Measurements from ENCODE around the gene CRIP2. TPM values are rescaled to one million over a fixed set of nuclear protein-coding genes. Genes with fewer than 3 reads are reported as not detected.

The CRIP2 gene
- total and polyA plus RNA-seq, 4 donors = 4.3 to 40.0 (median 20.7) TPM

- H3K27me3 ChIP-seq (ENCODE audit: control insufficient read depth in 4 of 4, insufficient read depth in 4 of 4, low read length in 3 of 4) = no peaks in the 10 kb centered on the region
These were observed 44.1 kb upstream of the CRIP2 start for GRCh38 chr14:105430565-105430964.

GRCh38 chr14:105431256-105431655, 43.4 kb upstream of the CRIP2 start:
- H3K4me3 ChIP-seq (ENCODE audit: low read depth in 1 of 3, low read length in 3 of 3) = no peak overlapping the region
- peak overlapping the region; percentile 86 to 88 for H3K27ac ChIP-seq (ENCODE audit: low read depth in 1 of 2, low read length in 2 of 2)
- DNase-seq (ENCODE audit: low spot score) = no peak
- TF ChIP-seq, protein P1, sequence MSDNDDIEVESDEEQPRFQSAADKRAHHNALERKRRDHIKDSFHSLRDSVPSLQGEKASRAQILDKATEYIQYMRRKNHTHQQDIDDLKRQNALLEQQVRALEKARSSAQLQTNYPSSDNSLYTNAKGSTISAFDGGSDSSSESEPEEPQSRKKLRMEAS (IDR thresholded peaks at IDR 0.05) = no peak
- TF ChIP-seq, protein P2, sequence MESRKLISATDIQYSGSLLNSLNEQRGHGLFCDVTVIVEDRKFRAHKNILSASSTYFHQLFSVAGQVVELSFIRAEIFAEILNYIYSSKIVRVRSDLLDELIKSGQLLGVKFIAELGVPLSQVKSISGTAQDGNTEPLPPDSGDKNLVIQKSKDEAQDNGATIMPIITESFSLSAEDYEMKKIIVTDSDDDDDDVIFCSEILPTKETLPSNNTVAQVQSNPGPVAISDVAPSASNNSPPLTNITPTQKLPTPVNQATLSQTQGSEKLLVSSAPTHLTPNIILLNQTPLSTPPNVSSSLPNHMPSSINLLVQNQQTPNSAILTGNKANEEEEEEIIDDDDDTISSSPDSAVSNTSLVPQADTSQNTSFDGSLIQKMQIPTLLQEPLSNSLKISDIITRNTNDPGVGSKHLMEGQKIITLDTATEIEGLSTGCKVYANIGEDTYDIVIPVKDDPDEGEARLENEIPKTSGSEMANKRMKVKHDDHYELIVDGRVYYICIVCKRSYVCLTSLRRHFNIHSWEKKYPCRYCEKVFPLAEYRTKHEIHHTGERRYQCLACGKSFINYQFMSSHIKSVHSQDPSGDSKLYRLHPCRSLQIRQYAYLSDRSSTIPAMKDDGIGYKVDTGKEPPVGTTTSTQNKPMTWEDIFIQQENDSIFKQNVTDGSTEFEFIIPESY (IDR thresholded peaks at IDR 0.05) = no peak
- TF ChIP-seq RXRA (IDR thresholded peaks at IDR 0.05) = no peak
- TF ChIP-seq TAF1 (conservative IDR thresholded peaks at IDR 0.05) = no peak
- no peak for TF ChIP-seq HNF4A (conservative IDR thresholded peaks at IDR 0.05)
- TF ChIP-seq NR2F2 (IDR thresholded peaks at IDR 0.05) = no peak
- no peak for TF ChIP-seq JUND (IDR thresholded peaks at IDR 0.05)
- no peak for TF ChIP-seq EGR1 (IDR thresholded peaks at IDR 0.05; ENCODE audit: low read depth in 2 of 2)
- H3K9me3 ChIP-seq (ENCODE audit: control insufficient read depth in 4 of 4, low read length in 3 of 4) = no peaks in the 10 kb centered on the region
- WGBS = 76% methylated on average over 1 of the region's 1 CpG
- no peaks in the 10 kb centered on the region for H3K27me3 ChIP-seq (ENCODE audit: control insufficient read depth in 4 of 4, insufficient read depth in 4 of 4, low read length in 3 of 4)
- peaks cover 0 to 4% (median under 1%) of the 10 kb centered on the region in 4 donors for H3K36me3 ChIP-seq (ENCODE audit: control insufficient read depth in 4 of 4, insufficient read depth in 3 of 4, low read depth in 1 of 4, low read length in 3 of 4)
- peak overlapping the region in 1 of 2 donors; percentile 72 for H3K9ac ChIP-seq (ENCODE audit: low read depth in 1 of 2, low read length in 2 of 2)
- H3K4me1 ChIP-seq (ENCODE audit: control insufficient read depth in 4 of 4, insufficient read depth in 4 of 4, low read length in 3 of 4) = peaks cover 8 to 26% (median 16%) of the 10 kb centered on the region in 4 donors

More at GRCh38 chr14:105430565-105430964, 44.1 kb upstream of the CRIP2 start:
- Histone ChIP-seq H3K9ac (ENCODE audit: low read depth in 1 of 2, low read length in 2 of 2) (no peak overlapping the region), H3K4me1 (ENCODE audit: control insufficient read depth in 4 of 4, insufficient read depth in 4 of 4, low read length in 3 of 4) (peaks cover 8 to 26% (median 16%) of the 10 kb centered on the region in 4 donors), H3K36me3 (ENCODE audit: control insufficient read depth in 4 of 4, insufficient read depth in 3 of 4, low read depth in 1 of 4, low read length in 3 of 4) (peaks cover 0 to 4% (median under 1%) of the 10 kb centered on the region in 4 donors), H3K4me3 (ENCODE audit: low read depth in 1 of 3, low read length in 3 of 3) (no peak overlapping the region), H3K27ac (ENCODE audit: low read depth in 1 of 2, low read length in 2 of 2) (peak overlapping the region; percentile 86 to 88), H3K9me3 (ENCODE audit: control insufficient read depth in 4 of 4, low read length in 3 of 4) (no peaks in the 10 kb centered on the region)
- TF ChIP-seq, protein P3, sequence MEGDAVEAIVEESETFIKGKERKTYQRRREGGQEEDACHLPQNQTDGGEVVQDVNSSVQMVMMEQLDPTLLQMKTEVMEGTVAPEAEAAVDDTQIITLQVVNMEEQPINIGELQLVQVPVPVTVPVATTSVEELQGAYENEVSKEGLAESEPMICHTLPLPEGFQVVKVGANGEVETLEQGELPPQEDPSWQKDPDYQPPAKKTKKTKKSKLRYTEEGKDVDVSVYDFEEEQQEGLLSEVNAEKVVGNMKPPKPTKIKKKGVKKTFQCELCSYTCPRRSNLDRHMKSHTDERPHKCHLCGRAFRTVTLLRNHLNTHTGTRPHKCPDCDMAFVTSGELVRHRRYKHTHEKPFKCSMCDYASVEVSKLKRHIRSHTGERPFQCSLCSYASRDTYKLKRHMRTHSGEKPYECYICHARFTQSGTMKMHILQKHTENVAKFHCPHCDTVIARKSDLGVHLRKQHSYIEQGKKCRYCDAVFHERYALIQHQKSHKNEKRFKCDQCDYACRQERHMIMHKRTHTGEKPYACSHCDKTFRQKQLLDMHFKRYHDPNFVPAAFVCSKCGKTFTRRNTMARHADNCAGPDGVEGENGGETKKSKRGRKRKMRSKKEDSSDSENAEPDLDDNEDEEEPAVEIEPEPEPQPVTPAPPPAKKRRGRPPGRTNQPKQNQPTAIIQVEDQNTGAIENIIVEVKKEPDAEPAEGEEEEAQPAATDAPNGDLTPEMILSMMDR (IDR thresholded peaks at IDR 0.05; ENCODE audit: low read depth, low read length, missing input control) = no peak
- peak in 1 of 2 donors; percentile 24 for TF ChIP-seq JUND (IDR thresholded peaks at IDR 0.05)
- TF ChIP-seq TAF1 (conservative IDR thresholded peaks at IDR 0.05) = no peak
- TF ChIP-seq, protein P2 (IDR thresholded peaks at IDR 0.05) = no peak
- no peak for DNase-seq (ENCODE audit: low spot score)
- 77% methylated on average over 9 of the region's 9 CpGs for WGBS

- Histone ChIP-seq H3K9ac (ENCODE audit: low read depth in 1 of 2, low read length in 2 of 2) (no peak overlapping the region), H3K27ac (ENCODE audit: low read depth in 1 of 2, low read length in 2 of 2) (peak overlapping the region; percentile 32 to 57), H3K4me3 (ENCODE audit: low read depth in 1 of 3, low read length in 3 of 3) (no peak overlapping the region), H3K36me3 (ENCODE audit: control insufficient read depth in 4 of 4, insufficient read depth in 3 of 4, low read depth in 1 of 4, low read length in 3 of 4) (no peaks in the 10 kb centered on the region), H3K4me1 (ENCODE audit: control insufficient read depth in 4 of 4, insufficient read depth in 4 of 4, low read length in 3 of 4) (peaks cover 8 to 26% (median 16%) of the 10 kb centered on the region in 4 donors), H3K9me3 (ENCODE audit: control insufficient read depth in 4 of 4, low read length in 3 of 4) (no peaks in the 10 kb centered on the region), H3K27me3 (ENCODE audit: control insufficient read depth in 4 of 4, insufficient read depth in 4 of 4, low read length in 3 of 4) (no peaks in the 10 kb centered on the region)
- DNase-seq (ENCODE audit: low spot score) = no peak
- WGBS = 61% methylated on average over 12 of the region's 12 CpGs
- peak; percentile 32 for TF ChIP-seq REST (IDR thresholded peaks at IDR 0.05)
- TF ChIP-seq NR2F2 (IDR thresholded peaks at IDR 0.05) = no peak
- TF ChIP-seq HNF4A (conservative IDR thresholded peaks at IDR 0.05) = peak; percentile 71 to 78
- TF ChIP-seq EGR1 (IDR thresholded peaks at IDR 0.05; ENCODE audit: low read depth in 2 of 2) = peak in 1 of 2 donors; percentile 12
- peak in 1 of 2 donors; percentile 67 for TF ChIP-seq RXRA (IDR thresholded peaks at IDR 0.05)
- TF ChIP-seq, protein P2 (IDR thresholded peaks at IDR 0.05) = no peak
- no peak for TF ChIP-seq YY1 (IDR thresholded peaks at IDR 0.05)
- peak; percentile 63 for TF ChIP-seq SP1 (IDR thresholded peaks at IDR 0.05)
- TF ChIP-seq FOXA2 (IDR thresholded peaks at IDR 0.05) = peak; percentile 18
These were observed 42.0 kb upstream of the CRIP2 start for GRCh38 chr14:105432657-105433056.

Measured in liver (tissue), 9 donors.